Stimulated activated CD4-positive, alpha-beta T cell treated with anti-CD3 and anti-CD28 coated beads, TNF-alpha, amount 100 ng/mL, for 1 hour (primary cell): Measurements from ENCODE around the gene ZNF44.

Experiments used
- DNase-seq, 3 donors: peaks; one replicate each; pipeline ENCODE4 v3.0.0-alpha.2; 2020; ENCODE audit warnings: low read depth in 3 of 3, low spot score in 1 of 3

The ZNF44 gene

DNA sequence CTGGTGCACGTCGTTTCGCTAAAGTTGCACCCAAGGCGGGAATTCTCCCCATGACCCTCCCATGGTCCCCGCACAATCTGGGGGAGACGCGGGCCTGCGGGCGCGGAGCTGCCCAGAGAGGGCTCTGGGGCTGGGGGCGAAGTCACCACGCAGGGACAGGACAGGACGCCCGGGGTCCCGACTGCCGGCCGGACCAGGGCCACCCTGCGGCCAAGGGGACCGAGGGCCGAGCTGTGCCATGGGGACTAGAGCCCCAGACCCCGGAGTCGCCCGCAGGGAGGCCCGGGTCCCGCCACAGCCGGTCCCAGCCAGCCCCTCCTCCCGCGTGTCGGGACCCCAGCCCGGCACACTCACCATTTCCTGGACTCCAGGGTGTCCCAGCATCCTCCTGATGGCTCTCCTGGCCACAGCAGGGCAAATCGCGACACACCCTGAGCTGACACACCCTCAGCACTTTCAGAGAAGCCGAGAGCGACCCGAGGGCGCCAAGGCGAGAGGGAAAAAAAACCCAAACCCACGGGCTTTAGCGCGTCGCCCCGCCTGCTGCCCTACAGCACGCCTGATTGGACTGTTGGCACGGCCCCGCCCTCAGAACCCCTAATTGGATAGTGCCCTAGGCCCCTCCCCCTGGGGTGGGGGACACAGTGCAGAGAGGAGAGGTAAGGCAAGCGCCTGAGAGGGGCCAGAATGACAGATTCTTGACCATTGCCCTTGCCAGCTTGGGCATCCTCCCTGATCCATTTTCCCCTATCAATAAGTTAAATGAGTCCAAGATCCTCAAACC is 28.6 kb downstream of the ZNF44 start:
- no peak for DNase-seq

DNA sequence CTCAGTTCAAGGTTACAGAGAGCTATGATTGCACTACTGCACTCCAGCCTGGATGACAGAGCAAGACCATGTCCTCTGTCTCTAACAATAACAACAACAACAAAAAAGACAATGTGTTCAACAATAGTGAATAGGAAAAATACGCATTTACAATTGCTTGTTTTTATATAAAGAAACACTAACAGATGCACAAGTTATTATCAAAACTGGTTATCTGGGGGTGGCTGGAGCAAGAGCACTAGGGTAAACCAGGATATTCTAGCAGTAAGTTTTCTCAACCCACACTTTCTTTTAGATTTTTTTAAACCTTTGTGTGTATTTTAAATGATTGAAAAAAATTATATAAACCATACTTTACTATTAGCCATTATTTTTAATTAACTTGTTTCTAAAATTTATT is 33.1 kb downstream of the ZNF44 start:
- no peak for DNase-seq

DNA sequence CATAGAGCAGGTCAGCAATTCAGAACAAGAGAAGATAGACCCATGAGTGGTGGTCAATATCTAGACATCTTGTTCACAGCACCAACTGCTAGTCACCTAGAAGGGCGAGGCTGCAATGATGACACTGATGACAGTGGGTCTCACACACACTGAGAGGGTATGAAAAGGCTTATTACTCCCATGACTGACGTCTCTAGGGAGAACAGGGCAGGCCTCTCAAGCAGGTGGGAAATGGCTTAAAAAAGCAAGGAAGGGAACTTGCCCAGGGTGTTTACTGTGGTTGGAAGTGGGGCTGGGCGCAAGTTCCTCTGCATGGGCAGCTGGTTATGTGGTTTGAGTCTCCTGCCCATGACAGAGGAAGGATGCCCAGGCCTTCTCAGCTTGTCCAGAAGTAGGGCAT is 33.8 kb downstream of the ZNF44 start:
- DNase-seq = no peak

DNA sequence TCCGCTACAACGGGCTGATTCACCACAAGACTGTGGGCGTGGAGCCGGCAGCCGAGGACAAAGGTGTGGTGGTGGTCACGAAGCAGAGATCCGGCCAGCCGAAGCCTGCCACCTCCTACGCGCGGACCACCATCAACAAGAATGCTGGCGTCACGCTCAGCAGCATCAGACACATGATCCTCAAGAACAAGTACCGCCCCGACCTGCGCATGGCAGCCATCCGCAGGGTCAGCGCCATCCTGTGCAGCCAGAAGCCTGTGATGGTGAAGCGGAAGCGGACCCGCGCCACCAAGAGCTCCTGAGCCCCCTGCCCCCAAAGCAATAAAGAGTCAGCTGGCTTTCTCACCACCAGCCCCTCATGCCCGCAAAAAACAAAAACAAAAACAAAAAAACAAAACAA is 34.4 kb downstream of the ZNF44 start:
- no peak for DNase-seq

DNA sequence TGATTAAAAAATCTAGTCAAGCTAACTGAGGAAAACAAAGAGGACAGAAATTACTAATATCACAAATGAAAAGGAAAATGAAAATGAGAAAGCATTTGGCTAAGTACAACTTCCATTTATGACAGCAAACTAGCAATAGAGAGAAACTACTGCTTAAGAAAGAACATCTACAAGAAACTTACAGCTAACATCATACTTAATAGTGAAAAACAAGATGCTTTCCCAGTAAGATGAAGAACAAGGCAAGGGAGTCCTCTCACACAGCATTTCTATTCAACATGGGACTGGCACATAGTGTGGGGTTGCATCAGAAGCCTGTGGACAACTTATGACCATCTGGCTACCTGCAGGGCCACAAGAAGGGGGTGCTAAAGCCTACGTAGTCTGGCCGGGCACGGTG is 39.3 kb downstream of the ZNF44 start:
- DNase-seq = no peak

DNA sequence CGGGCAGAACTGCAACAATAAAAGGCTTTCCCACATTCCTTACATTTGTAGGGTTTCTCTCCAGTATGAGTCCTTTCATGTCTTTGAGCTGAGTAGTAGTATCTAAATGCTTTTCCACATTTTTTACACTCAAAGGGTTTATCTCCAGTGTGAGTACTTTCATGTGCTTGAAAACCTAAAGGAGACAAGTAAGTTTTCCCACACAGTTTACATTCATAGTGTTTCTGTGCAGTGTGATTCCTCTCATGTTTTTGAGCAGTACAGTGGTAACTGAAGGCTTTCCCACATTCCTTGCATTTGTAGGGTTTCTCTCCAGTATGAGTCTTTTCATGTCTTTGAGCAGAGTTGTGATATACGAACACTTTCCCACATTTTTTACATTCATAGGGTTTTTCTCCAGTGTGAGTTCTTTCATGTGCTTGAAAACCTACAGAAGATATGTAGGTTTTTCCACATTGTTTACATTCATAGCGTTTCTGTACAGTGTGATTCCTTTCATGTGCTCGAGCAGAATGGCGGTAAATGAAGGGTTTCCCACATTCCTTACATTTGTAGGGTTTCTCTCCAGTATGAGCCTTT is 47.0 kb downstream of the ZNF44 start:
- no peak for DNase-seq

DNA sequence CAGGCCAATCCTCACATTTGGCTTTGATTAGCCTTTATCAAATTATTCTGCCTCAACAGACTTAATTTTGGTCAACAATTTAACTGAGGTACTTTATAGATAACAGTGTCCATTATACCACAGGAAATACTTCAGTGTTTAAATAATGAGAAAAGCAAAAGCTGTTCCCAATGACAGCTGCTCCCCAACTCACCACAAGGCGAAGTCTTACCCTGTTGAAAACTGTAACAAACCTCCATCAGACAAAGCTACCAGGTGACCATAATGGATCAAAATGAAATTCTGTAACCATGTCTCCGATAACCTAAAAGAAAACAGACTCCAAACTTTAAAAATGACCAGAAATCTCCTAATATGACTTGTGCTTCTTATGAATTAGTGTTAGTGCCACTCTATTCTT is 50.3 kb downstream of the ZNF44 start:
- no peak for DNase-seq

DNA sequence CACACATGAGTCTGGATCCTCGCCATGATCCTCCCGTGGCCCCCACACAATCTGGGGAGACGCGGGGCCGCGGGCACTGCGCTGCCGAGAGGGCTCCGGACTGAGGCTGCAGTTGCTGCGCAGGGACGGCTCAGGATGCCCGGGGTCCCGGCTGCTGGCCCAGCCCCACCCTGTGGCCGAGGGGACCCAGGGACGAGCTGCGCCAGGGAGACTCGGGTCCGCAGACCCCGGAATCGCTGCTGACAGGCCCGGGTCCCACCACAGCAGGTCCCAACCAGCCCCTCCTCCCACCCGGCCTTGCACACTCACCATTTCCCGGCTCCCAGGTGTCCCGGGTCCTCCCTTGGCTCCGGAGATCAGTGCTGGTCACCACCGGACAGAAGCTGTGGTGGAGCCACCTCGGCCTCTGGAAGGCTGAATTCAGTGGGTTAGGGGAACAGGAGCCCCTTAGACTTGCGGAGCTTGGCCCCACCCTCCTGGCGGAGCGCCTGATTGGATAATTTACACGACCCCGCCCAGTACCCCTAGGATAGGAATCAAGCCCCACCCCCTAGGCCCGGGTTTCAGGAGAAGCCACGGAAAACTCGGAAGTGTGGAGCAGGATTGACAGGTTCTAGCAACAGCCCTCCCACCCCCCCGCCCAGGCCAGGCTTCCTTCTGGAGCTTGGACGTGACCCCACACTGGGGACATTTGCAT is 57.4 kb downstream of the ZNF44 start:
- no peak for DNase-seq

DNA sequence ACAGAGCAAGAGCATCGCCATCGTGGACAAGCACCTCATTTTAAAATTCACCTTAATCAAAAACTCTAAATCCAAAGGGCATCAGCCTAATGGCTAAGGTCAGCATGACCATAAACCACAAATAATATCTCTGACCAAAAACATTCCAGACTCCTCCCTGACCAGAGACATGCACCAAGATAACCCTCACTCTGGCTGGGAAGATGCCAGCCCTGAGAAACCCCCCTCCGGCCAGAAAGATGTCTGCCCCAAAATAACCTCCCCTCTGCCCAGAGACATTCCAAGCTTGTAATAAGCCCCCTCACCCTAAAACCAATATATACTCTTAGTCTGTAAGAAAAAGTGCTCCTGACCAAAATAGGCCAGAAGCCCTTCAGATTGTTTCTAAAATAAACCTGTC is 61.7 kb downstream of the ZNF44 start:
- no peak for DNase-seq

DNA sequence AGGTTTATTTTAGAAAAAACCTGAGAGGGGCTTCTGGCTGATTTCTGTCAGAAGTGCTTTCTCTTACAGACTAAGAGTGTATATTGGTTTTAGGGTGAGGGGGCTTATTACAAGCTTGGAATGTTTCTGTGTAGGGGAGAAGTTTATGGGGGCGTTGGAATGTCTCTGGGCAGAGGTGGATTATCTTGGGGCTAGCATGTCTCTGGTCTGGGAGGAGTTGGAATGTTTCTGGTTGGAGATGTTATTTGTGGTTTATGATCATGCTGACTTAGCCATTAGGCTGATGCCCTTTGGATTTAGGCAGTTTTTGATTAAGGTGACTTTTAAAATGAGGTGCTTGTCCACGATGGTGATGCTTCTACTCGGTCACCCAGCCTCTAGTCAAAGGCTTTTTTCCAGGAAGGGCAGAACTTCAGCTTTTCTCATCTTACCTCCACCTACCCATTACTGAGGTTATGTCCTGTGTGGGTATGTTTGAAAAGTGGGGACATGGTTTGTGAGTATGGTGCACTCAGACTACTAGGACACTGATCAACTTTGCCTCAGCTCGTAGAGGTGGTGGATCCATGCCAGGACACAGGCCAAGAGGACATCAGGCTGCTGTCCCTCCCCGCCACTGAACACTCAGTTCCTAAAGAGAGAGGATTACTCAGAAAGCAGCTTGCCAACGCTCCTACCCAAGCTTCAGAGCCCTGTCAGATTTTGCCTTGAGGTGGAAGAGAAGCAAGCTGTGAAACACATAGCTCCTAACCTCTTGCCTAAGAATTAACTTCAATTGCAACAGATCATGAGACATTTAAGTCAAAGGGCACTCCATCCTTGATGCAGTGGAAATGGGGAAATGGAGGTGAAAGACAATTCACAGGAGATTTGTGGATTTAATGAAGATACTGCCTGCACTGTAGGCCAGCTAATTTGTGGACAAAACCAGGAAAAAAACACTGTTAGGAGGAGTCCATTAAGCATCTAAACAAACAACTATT is 63.6 kb downstream of the ZNF44 start:
- DNase-seq = no peak

DNA sequence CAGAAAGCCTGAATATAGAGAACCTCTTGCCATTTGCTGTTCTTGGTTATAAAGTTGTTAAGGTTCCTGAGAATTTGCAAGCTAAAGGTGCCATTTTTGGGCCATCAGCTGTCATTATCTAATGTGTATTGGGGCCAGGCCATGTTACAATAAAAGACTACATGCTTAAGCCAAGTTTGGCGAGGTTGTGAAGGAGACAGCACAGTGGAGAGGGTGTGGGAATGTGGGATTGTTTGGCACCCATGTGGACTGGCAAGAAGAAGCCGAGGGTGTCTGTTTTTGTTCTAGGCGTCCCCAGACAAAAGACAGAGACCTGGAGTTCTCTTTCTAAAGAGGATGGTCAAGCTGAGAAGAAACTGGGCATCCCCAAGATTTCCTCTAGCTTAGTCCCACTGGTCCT is 64.7 kb downstream of the ZNF44 start:
- no peak for DNase-seq

DNA sequence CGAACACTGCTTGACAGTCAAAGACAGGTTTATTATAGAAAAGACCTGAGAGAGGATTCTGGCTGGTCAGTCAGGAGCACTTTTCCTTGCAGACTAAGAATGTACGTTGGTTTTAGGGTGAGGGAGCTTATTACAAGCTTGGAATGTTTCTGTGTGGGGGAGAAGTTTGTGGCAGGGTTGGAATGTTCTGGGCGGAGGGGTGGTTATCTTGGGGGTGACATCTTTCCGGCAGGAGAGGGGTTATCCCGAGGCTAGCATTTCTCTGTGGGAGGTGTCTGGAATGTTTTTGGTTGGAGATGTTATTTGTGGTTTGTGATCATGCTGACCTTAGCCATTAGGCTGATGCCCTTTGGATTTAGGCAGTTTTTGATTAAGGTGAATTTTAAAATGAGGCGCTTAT is 70.0 kb downstream of the ZNF44 start:
- DNase-seq = no peak

DNA sequence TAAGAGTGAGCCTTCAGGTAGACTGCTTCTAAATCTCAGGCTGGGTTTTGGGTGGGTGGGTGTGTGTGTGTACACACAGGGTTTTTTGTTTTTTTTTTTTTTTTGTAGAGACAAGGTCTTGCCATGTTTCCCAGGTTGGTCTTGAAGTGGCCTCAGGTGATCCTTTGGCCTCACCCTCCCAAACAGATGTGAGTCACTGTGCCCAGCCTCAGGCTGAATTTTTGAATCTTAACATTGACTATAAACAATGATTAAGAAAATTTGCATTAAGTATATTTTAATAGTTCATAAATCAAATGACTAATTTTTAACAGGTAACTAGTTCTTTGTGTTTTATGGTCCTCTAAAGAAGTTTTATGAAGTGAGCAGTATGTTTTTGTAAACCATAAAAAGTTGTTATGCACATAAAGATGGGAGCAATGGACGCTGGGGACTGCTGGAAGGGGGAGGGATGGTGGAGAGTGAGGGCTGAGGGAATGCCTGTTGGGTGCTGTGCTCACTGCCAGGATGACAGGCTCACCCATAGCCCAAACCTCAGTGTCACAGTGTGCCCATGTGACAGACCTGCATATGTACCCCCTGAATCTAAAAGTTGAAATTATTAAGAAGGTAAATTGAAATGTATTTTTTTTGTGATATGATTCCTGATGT is 71.6 kb downstream of the ZNF44 start:
- DNase-seq = no peak
